Activated CD4-positive, CD25-positive, alpha-beta regulatory T cell (primary cell): ENCODE measurements around the gene ALDH7A1.

Source experiments
- DNase-seq, 4 experiments: peaks; one replicate each; lab custom pipeline; 2025; lab: John Stamatoyannopoulos, UW

ALDH7A1 gene

GRCh38 chr5:126508251-126508961 is 86.6 kb downstream of the ALDH7A1 start:
- DNase-seq = no peak

- DNase-seq = no peak
Measured at GRCh38 chr5:126506079-126506478, 88.9 kb downstream of the ALDH7A1 start.

GRCh38 chr5:126503602-126504104 is 91.4 kb downstream of the ALDH7A1 start:
- no peak for DNase-seq

GRCh38 chr5:126501448-126501847 is 93.6 kb downstream of the ALDH7A1 start:
- DNase-seq = no peak

- DNase-seq = no peak
Measured at GRCh38 chr5:126499853-126500342, 95.1 kb downstream of the ALDH7A1 start.

- DNase-seq = no peak
Measured at GRCh38 chr5:126499278-126499677, 95.7 kb downstream of the ALDH7A1 start.

GRCh38 chr5:126497506-126497905 is 97.5 kb downstream of the ALDH7A1 start:
- DNase-seq = no peak

GRCh38 chr5:126494393-126494792 is 100.6 kb downstream of the ALDH7A1 start:
- no peak for DNase-seq

- DNase-seq = no peak
Measured at GRCh38 chr5:126492939-126493338, 102.1 kb downstream of the ALDH7A1 start.

- no peak for DNase-seq
Measured at GRCh38 chr5:126490167-126490940, 104.7 kb downstream of the ALDH7A1 start.

GRCh38 chr5:126488443-126489065 is 106.5 kb downstream of the ALDH7A1 start:
- no peak for DNase-seq

GRCh38 chr5:126487596-126487995 is 107.4 kb downstream of the ALDH7A1 start:
- no peak for DNase-seq

- DNase-seq = no peak
Measured at GRCh38 chr5:126486332-126486731, 108.7 kb downstream of the ALDH7A1 start.

GRCh38 chr5:126484253-126484652 is 110.8 kb downstream of the ALDH7A1 start:
- no peak for DNase-seq

GRCh38 chr5:126483156-126483555 is 111.9 kb downstream of the ALDH7A1 start:
- no peak for DNase-seq

- no peak for DNase-seq
Measured at GRCh38 chr5:126482591-126482990, 112.4 kb downstream of the ALDH7A1 start.

GRCh38 chr5:126481243-126481642 is 113.8 kb downstream of the ALDH7A1 start:
- DNase-seq = no peak
